Neural crest cell (in vitro differentiated cells): ENCODE results near the gene SRC. TPM values are rescaled to one million over a fixed set of nuclear protein-coding genes. Genes with fewer than 3 reads are reported as not detected.
A peak's percentile ranks its signal among the peaks of the same experiment; 100 is the strongest.

Experiments used
- DNase-seq: peaks from one replicate; pipeline ENCODE4 v3.0.0; 2021; ENCODE audit warnings: low read depth, mixed read lengths, low spot score
- H3K27ac Mint-ChIP-seq: one replicate; pipeline ENCODE4 v1.8.0; 2021; ENCODE audit warnings: mild to moderate bottlenecking, mixed read lengths; ENCODE audit not compliant: unreplicated experiment
- H3K27me3 Mint-ChIP-seq: 2 replicates; pipeline ENCODE4 v1.8.0; 2021; ENCODE audit warnings: low read depth, mild to moderate bottlenecking, mixed read lengths
- H3K36me3 Mint-ChIP-seq: 2 replicates; pipeline ENCODE4 v1.8.0; 2021; ENCODE audit warnings: low read depth, mild to moderate bottlenecking, mixed read lengths
- H3K4me1 Mint-ChIP-seq: 2 replicates; pipeline ENCODE4 v1.8.0; 2021; ENCODE audit warnings: mixed read lengths
- H3K4me3 Mint-ChIP-seq: one replicate; pipeline ENCODE4 v1.8.0; 2021; ENCODE audit warnings: mild to moderate bottlenecking, mixed read lengths
- H3K9me3 Mint-ChIP-seq: 2 replicates; pipeline ENCODE4 v1.8.0; 2021; ENCODE audit warnings: mixed read lengths
- total RNA-seq: library from RNA; stranded (reverse); gene quantifications from 2 replicates; pipeline ENCODE4 v1.2.1, GENCODE V29; 2021
- TF ChIP-seq, protein P1 (sequence below): fragments of 200-600 bp; sonication (generic); conservative IDR thresholded peaks from 2 replicates; pipeline ENCODE4 v1.5.0; 2021; ENCODE audit warnings: antibody characterized with exemption, mild to moderate bottlenecking

The SRC gene
- total RNA-seq, 1 donor from 2014 or later: 58.6 TPM

DNA sequence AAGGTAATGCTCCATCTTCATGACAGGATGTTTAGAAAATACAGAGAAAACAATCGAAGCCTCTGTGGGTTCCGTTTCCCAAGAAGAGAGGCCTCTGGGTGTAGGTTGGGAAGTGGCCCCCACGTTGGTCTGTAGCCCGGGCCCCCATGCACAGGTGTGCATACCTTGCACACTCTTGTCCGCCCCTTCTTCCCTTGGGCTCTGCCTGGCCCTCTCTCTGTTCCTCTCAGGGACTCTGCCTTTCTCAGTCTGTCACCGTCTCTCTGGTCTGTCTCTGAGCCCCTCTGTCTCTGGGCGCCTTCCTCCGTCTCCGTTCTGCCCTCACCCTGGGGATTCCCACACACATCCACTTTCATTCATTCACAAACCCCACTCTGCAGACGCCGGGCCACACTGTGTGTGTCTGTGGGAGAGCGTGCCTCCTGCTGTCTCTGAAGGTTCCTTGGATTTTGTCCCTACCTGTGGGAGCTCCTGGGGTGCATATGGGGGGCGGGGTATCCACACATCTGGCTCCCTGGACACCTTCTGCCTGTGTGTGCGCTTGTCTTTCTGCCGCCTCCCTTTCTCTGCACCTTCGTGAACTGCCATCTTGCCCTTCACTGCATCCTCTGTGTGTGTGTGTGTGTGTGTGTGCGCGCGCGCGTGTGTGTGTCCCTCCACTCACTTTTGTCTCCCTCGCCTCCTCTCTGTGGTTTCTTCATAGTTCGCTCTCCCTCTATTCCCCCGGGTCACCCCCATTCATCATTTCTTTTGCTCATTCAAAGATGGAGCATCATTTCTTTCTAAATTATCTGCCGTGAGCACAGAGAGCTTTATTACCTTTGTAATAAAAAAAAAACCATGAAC is 75.3 kb downstream of the SRC start:
- TF ChIP-seq, protein P1, sequence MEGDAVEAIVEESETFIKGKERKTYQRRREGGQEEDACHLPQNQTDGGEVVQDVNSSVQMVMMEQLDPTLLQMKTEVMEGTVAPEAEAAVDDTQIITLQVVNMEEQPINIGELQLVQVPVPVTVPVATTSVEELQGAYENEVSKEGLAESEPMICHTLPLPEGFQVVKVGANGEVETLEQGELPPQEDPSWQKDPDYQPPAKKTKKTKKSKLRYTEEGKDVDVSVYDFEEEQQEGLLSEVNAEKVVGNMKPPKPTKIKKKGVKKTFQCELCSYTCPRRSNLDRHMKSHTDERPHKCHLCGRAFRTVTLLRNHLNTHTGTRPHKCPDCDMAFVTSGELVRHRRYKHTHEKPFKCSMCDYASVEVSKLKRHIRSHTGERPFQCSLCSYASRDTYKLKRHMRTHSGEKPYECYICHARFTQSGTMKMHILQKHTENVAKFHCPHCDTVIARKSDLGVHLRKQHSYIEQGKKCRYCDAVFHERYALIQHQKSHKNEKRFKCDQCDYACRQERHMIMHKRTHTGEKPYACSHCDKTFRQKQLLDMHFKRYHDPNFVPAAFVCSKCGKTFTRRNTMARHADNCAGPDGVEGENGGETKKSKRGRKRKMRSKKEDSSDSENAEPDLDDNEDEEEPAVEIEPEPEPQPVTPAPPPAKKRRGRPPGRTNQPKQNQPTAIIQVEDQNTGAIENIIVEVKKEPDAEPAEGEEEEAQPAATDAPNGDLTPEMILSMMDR: no peak
- Mint-ChIP-seq H3K36me3 (no peaks in the 10 kb centered on the region), H3K4me1 (peaks cover 38% of the 10 kb centered on the region), H3K27me3 (peaks cover 20% of the 10 kb centered on the region), H3K4me3 (no peak overlapping the region), H3K9me3 (no peaks in the 10 kb centered on the region), H3K27ac (no peak overlapping the region)
- no peak for DNase-seq

DNA sequence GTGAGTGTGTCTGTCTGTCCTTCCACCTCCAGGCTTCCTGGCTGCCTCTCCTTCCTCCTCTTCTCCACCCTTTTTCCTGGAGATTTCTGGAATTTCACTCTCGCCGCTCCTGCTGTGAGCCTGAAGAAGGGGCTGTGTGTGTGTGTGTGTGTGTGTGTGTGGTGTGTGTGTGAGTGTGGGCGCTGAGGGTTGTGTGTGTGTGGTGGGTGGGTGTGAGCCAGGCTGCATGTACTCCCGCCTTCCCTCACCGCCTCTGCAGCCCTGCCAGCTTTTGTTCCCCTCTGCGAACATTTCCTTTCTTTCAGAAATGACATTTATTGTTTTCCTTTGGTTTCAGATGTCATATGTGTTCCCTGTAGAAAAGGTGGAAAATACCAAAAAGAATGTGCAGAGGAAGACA is 76.0 kb downstream of the SRC start:
- H3K4me3 Mint-ChIP-seq: no peak overlapping the region
- H3K27me3 Mint-ChIP-seq: peaks cover 20% of the 10 kb centered on the region
- peaks cover 34% of the 10 kb centered on the region for H3K4me1 Mint-ChIP-seq
- no peaks in the 10 kb centered on the region for H3K9me3 Mint-ChIP-seq
- H3K27ac Mint-ChIP-seq: no peak overlapping the region
- no peak for DNase-seq
- no peaks in the 10 kb centered on the region for H3K36me3 Mint-ChIP-seq
- TF ChIP-seq, protein P1: no peak

DNA sequence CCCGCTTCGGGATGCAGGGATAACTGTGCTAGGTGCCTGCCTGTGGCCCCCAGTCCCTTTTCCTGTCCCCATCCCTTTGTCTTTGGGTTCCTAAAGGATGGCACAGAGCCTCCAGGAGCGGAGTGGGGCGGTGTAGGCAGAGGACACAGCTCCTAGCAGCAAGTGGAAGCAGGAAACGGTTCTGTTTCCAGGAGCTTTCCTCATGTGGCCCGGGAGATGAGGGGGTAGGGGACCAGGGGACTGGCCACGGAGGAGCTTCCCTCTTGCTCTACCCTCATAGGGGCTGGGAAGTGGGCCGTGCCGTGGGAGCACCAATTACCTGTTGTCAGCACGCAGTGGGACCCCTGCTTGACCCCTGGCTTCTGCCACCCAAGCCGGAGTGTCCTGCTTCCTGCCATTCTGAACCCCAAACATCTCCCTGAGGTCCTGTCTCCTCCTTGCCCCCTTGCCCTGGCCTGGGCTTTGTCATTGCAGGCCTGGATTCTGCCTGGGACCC is 76.9 kb downstream of the SRC start:
- Mint-ChIP-seq H3K4me3 (no peak overlapping the region), H3K4me1 (peaks cover 32% of the 10 kb centered on the region), H3K27me3 (peaks cover 20% of the 10 kb centered on the region), H3K36me3 (no peaks in the 10 kb centered on the region), H3K27ac (no peak overlapping the region), H3K9me3 (no peaks in the 10 kb centered on the region)
- TF ChIP-seq, protein P1: no peak
- no peak for DNase-seq

DNA sequence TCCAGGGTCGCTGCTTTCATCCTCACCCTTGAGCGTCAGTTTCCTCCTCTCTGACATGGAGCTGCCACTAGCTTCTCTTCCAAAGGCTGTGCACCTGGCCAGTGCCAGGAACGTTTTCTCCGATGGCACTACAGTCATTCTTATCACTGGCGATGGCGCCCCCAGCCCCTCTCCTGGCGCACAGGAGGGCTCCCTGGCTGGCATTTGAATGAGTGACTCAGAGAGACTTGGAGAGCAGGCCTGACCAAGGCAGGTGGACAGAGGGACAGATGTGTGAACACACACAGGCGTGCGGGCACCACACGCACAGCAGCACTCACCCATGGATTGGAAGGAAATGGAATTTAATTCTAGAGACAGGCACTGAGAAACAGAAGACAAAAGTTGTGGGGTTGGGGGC is 77.6 kb downstream of the SRC start:
- peaks cover 20% of the 10 kb centered on the region for H3K27me3 Mint-ChIP-seq
- TF ChIP-seq, protein P1: no peak
- no peak for DNase-seq
- peaks cover 32% of the 10 kb centered on the region for H3K4me1 Mint-ChIP-seq
- no peaks in the 10 kb centered on the region for H3K36me3 Mint-ChIP-seq
- no peak overlapping the region for H3K4me3 Mint-ChIP-seq
- no peaks in the 10 kb centered on the region for H3K9me3 Mint-ChIP-seq
- no peak overlapping the region for H3K27ac Mint-ChIP-seq

DNA sequence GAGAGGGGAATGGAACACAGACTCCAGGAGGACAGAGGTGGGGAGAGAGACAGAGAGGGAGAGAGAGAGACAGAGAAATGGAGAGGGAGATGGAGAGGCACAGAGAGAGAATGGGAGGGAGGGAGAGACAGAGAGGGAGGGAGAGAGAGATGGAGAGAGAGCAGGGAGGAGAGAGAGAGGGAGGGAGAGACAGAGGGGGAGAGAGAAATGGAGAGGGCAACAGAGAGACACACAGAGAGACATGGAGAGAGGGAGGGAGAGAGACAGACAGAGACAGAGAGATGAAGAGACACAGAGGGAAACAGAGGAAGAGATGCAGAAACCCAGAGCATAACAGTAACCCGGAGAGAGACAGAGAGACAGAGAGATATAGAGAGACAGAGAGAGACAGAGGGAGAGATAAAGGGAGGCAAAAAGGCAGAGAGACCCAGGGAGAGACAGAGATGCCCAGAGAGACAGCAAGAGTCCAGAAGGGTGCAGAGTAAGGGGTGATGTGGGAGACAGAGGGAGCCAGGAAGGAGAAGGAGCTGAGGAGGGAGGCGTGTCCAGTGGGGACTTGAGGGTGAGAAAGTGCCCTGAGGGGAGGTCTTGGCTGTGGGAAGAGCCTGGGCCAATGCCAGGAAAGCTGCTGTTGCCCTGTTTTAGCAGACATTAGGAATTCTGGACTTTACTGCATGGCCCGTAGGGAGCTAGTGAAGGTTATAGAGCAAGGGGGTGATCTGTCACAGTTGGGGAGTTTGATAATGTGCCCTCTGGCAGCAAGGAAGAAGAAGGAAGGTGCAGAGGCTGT is 78.3 kb downstream of the SRC start:
- H3K27me3 Mint-ChIP-seq: peaks cover 20% of the 10 kb centered on the region
- peaks cover 32% of the 10 kb centered on the region for H3K4me1 Mint-ChIP-seq
- no peak for DNase-seq
- no peak overlapping the region for H3K4me3 Mint-ChIP-seq
- TF ChIP-seq, protein P1: no peak
- H3K36me3 Mint-ChIP-seq: no peaks in the 10 kb centered on the region
- H3K9me3 Mint-ChIP-seq: no peaks in the 10 kb centered on the region
- peak overlapping the region; percentile 79 for H3K27ac Mint-ChIP-seq
